ENCODE data around the gene BOC. TPM values are rescaled to one million over a fixed set of nuclear protein-coding genes. Genes with fewer than 3 reads are reported as not detected.

Gene BOC
- total and polyA plus RNA-seq, 8 donors = 6.0 to 34.8 (median 27.4) TPM

- Histone ChIP-seq H3K27me3 (no peaks in the 10 kb centered on the region), H3K27ac (no peak overlapping the region), H3K9me3 (no peaks in the 10 kb centered on the region), H3K36me3 (no peaks in the 10 kb centered on the region), H3K4me3 (no peak overlapping the region), H3K4me1 (no peaks in the 10 kb centered on the region)
- ATAC-seq (no peak), DNase-seq (no peak)
- no peak for TF ChIP-seq CTCF (IDR thresholded peaks at IDR 0.05)
- intact Hi-C loops (cut with DNase I) = no loop called here
Measured at GRCh38 chr3:113265231-113265630, 53.9 kb downstream of the BOC start.

GRCh38 chr3:113266738-113267137 is 55.4 kb downstream of the BOC start:
- ATAC-seq = no peak
- no peak for DNase-seq
- Histone ChIP-seq H3K27me3 (no peaks in the 10 kb centered on the region), H3K9me3 (no peaks in the 10 kb centered on the region), H3K4me1 (no peaks in the 10 kb centered on the region), H3K4me3 (no peak overlapping the region), H3K36me3 (no peaks in the 10 kb centered on the region), H3K27ac (no peak overlapping the region)
- no peak for TF ChIP-seq CTCF (IDR thresholded peaks at IDR 0.05)
- intact Hi-C loops (cut with DNase I) = no loop called here

- Histone ChIP-seq H3K36me3 (no peaks in the 10 kb centered on the region), H3K9me3 (no peaks in the 10 kb centered on the region), H3K4me1 (no peaks in the 10 kb centered on the region), H3K27me3 (no peaks in the 10 kb centered on the region), H3K27ac (no peak overlapping the region), H3K4me3 (no peak overlapping the region)
- DNase-seq = no peak
- intact Hi-C loops (cut with DNase I) = no loop called here
- ATAC-seq = no peak
- TF ChIP-seq CTCF (IDR thresholded peaks at IDR 0.05) = no peak
Measured at GRCh38 chr3:113268311-113268710, 57.0 kb downstream of the BOC start.

GRCh38 chr3:113268942-113269341 is 57.6 kb downstream of the BOC start:
- TF ChIP-seq CTCF (IDR thresholded peaks at IDR 0.05) = no peak
- Histone ChIP-seq H3K4me3 (no peak overlapping the region), H3K27ac (no peak overlapping the region), H3K9me3 (no peaks in the 10 kb centered on the region), H3K36me3 (no peaks in the 10 kb centered on the region), H3K27me3 (no peaks in the 10 kb centered on the region), H3K4me1 (no peaks in the 10 kb centered on the region)
- intact Hi-C loops (cut with DNase I) = no loop called here
- no peak for ATAC-seq
- DNase-seq = no peak

- H3K27me3 ChIP-seq = no peaks in the 10 kb centered on the region
- ATAC-seq (no peak), DNase-seq (no peak)
- intact Hi-C loops (cut with DNase I) = no loop called here
- no peak for TF ChIP-seq CTCF (IDR thresholded peaks at IDR 0.05)
- H3K27ac ChIP-seq = no peak overlapping the region
- H3K4me3 ChIP-seq = no peak overlapping the region
- H3K9me3 ChIP-seq = no peaks in the 10 kb centered on the region
- H3K36me3 ChIP-seq = no peaks in the 10 kb centered on the region
- H3K4me1 ChIP-seq = no peaks in the 10 kb centered on the region
Measured at GRCh38 chr3:113269661-113270060, 58.3 kb downstream of the BOC start.

Data from left lung (tissue), 10 donors.